Testis (tissue), 3 donors: ENCODE measurements around the gene SARS1. TPM values are rescaled to one million over a fixed set of nuclear protein-coding genes. Genes with fewer than 3 reads are reported as not detected.

Experiments
- DNase-seq: peaks from one replicate; pipeline ENCODE4 v3.0.0-alpha.2; 2019
- H3K27ac ChIP-seq, 2 donors: fragments of 200-600 bp; sonication (generic); one replicate each; pipeline ENCODE4 v1.5.1; 2019
- H3K27me3 ChIP-seq: fragments of 200-600 bp; sonication (generic); one replicate; pipeline ENCODE4 v1.5.1; 2019
- H3K36me3 ChIP-seq: fragments of 200-600 bp; sonication (generic); one replicate; pipeline ENCODE4 v1.5.1; 2017; ENCODE audit warnings: low read depth; ENCODE audit errors: missing control alignments
- H3K4me1 ChIP-seq: fragments of 200-600 bp; sonication (generic); one replicate; pipeline ENCODE4 v1.5.1; 2019
- H3K4me3 ChIP-seq, 2 donors: fragments of 200-600 bp; sonication (generic); one replicate each; pipeline ENCODE4 v1.5.1; 2017 to 2019
- H3K9me3 ChIP-seq: fragments of 200-600 bp; sonication (generic); one replicate; pipeline ENCODE4 v1.5.1; 2017
- CTCF ChIP-seq, 3 experiments: fragments of 450-650 bp in 2 of 3; fragments of 200-600 bp in 1 of 3; sonication (generic) in 1 of 3; IDR thresholded peaks; one replicate each; pipeline ENCODE4 v1.5.1; 2016 to 2019; ENCODE audit warnings: antibody characterized with exemption in 3 of 3, mild to moderate bottlenecking in 2 of 3, moderate library complexity in 1 of 3
- POLR2A ChIP-seq: fragments of 450-650 bp; IDR thresholded peaks from one replicate; pipeline ENCODE4 v1.6.1; 2017; ENCODE audit warnings: antibody characterized with exemption, mild to moderate bottlenecking, moderate library complexity
- WGBS, 2 donors: methylation state at CpG; one replicate each; pipeline ENCODE4 v1.1.5; 2018; 5-methylcytosine and 5-hydroxymethylcytosine counted together
- intact Hi-C: fragments of 100-400 bp; cut with DNase I; formaldehyde crosslinking; loops from one replicate; pipeline ENCODE4 v1.15.1; 2023; ENCODE audit warnings: low total_unique reads
- polyA plus RNA-seq: library from polyadenylated mRNA; stranded (reverse); fragments of 350-450 nt; fragmentation: Illumina TruSeq; extraction: RNeasy Lipid Tissue Mini Kit (QIAGEN cat#74804); gene quantifications from one replicate; pipeline ENCODE4 v1.2.3, GENCODE V29; 2014; ENCODE audit warnings: low read depth, low replicate concordance; ENCODE audit not compliant: insufficient read depth
- total RNA-seq, 2 donors: library from RNA; depleted of rRNA; stranded (reverse); fragments of >200 nt; gene quantifications; one replicate each; pipeline ENCODE4 v1.2.3, GENCODE V29; 2016

The SARS1 gene
- total and polyA plus RNA-seq, 3 donors from 2014 or later = 112 to 149 (median 132) TPM

GRCh38 chr1:109254621-109255096 lies 40.9 kb downstream of the SARS1 start:
- WGBS, 2 donors = 64 to 70% methylated on average over 5 to 7 of the region's 7 CpGs
- no peak for DNase-seq
- intact Hi-C loops = no loop called here
- Histone ChIP-seq H3K9me3 (no peaks in the 10 kb centered on the region), H3K27me3 (no peaks in the 10 kb centered on the region), H3K27ac (peak overlapping the region; percentile 69 to 78), H3K36me3 (no peaks in the 10 kb centered on the region), H3K4me1 (peaks cover 41% of the 10 kb centered on the region), H3K4me3 (no peak overlapping the region)
- TF ChIP-seq CTCF (IDR thresholded peaks at IDR 0.05) (no peak), POLR2A (no peak)

DNA sequence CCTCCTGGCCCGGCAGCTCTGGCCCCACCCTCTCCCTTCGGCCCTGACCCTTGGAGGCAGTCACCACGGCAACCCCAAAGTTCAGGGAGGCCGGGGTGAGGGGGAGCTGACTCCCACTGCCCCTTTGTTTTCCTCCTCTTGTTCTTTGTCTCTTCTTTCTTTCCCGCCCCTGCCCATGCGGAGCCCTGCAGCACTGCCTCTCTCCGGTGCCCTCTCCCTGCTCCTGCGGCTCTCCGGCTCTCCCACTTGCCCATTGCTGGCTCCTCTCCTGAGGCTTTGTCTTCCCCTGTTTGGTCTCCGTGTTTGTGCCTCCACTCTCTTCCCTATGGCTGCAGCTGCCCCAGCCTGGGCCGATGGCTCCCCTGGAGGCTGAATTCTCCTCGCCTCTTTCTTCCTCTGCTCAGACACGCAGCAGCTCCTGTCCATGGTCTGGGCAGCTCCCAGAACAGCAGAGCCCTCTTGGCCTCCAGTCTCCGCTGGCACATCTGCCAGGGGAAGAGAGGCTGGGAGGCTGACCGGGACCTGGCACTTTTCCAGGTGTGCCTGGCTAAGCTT lies 41.5 kb downstream of the SARS1 start:
- H3K9me3 ChIP-seq = no peaks in the 10 kb centered on the region
- no peak overlapping the region for H3K4me3 ChIP-seq
- no peak for TF ChIP-seq CTCF (IDR thresholded peaks at IDR 0.05)
- no peak for TF ChIP-seq POLR2A
- H3K27ac ChIP-seq = peak overlapping the region; percentile 69 to 78
- H3K36me3 ChIP-seq = no peaks in the 10 kb centered on the region
- 41 to 55% methylated on average over 15 of the region's 15 CpGs for WGBS, 2 donors
- no peaks in the 10 kb centered on the region for H3K27me3 ChIP-seq
- peaks cover 45% of the 10 kb centered on the region for H3K4me1 ChIP-seq
- intact Hi-C loops = no loop called here
- DNase-seq = no peak

GRCh38 chr1:109255678-109256077 lies 42.0 kb downstream of the SARS1 start:
- Histone ChIP-seq H3K27me3 (no peaks in the 10 kb centered on the region), H3K27ac (peak overlapping the region in 1 of 2 donors; percentile 69), H3K4me1 (peaks cover 43% of the 10 kb centered on the region), H3K9me3 (no peaks in the 10 kb centered on the region), H3K36me3 (no peaks in the 10 kb centered on the region), H3K4me3 (no peak overlapping the region)
- intact Hi-C loops = no loop called here
- 73 to 86% methylated on average over 4 to 5 of the region's 5 CpGs for WGBS, 2 donors
- TF ChIP-seq POLR2A (no peak), CTCF (IDR thresholded peaks at IDR 0.05) (no peak)
- no peak for DNase-seq

DNA sequence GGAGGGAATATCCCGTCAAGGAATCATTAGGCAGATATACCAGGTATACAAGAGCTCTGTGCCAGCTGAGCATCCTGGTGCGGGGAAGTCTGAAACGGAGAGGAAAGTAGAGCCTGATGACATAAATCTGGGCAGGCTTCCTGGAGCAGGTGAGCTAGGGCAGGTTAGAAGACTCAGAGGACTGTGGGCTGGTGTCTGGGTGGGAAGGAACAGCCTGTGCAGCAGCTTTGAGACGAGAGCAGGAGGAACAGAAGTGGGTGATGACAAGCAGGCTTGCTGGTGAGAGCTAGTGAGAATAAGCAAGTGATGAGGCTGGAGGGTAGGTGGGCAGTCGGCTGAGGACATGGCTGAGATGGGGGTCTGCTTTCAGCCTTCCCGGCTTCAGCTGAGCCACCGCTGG lies 42.4 kb downstream of the SARS1 start:
- DNase-seq = no peak
- 81 to 85% methylated on average over 7 of the region's 7 CpGs for WGBS, 2 donors
- Histone ChIP-seq H3K4me1 (peaks cover 43% of the 10 kb centered on the region), H3K9me3 (no peaks in the 10 kb centered on the region), H3K36me3 (no peaks in the 10 kb centered on the region), H3K27ac (peak overlapping the region in 1 of 2 donors; percentile 69), H3K4me3 (no peak overlapping the region), H3K27me3 (no peaks in the 10 kb centered on the region)
- intact Hi-C loops = no loop called here
- no peak for TF ChIP-seq POLR2A
- TF ChIP-seq CTCF (IDR thresholded peaks at IDR 0.05) = no peak
